ENCODE data around the gene RPS26. TPM values are rescaled to one million over a fixed set of nuclear protein-coding genes. Genes with fewer than 3 reads are reported as not detected.

RPS26 gene
- total and polyA plus RNA-seq, 2 of the 13 experiments (the other 11 are each of a cell fraction or from before 2014, with no cell fraction given), result 150 to 421 TPM

GRCh38 chr12:56020423-56021184 is 21.1 kb upstream of the RPS26 start, which contains the start of gene IKZF4 (continued):
- TF ChIP-seq ZNF687 (CRISPR knock-in tag; IDR thresholded peaks at IDR 0.05) (peak; percentile 27; the same call in 1 of the 2 replicates), MBNL3 (CRISPR knock-in tag; conservative IDR thresholded peaks at IDR 0.05) (no peak), SOX6 (IDR thresholded peaks at IDR 0.05) (no peak), SOX6 (CRISPR knock-in tag; IDR thresholded peaks at IDR 0.05) (peak; percentile 27; the same call in 1 of the 2 replicates), MAX (IDR thresholded peaks at IDR 0.05) (0 out of 2 replicates have a peak, but pooled peaks have one; percentile 28), MTERF4 (CRISPR knock-in tag; IDR thresholded peaks at IDR 0.05) (0 out of 2 replicates have a peak, but pooled peaks have one; percentile 27), ZFY (CRISPR knock-in tag; IDR thresholded peaks at IDR 0.05) (0 out of 2 replicates have a peak, but pooled peaks have one; percentile 12), ASH2L (IDR thresholded peaks at IDR 0.05; ENCODE audit: insufficient read length, low read depth, low read length) (peak; percentile 24), ZXDC (CRISPR knock-in tag; IDR thresholded peaks at IDR 0.05) (no peak), MIER3 (CRISPR knock-in tag; IDR thresholded peaks at IDR 0.05; ENCODE audit: borderline replicate concordance) (no peak), HNRNPLL (IDR thresholded peaks at IDR 0.05; ENCODE audit: low read depth, low read length, poor library complexity, severe bottlenecking) (peak; percentile 4), SP4 (CRISPR knock-in tag; IDR thresholded peaks at IDR 0.05) (0 out of 2 replicates have a peak, but pooled peaks have one; percentile 40), HDAC6 (IDR thresholded peaks at IDR 0.05; ENCODE audit: low read depth, low read length) (no peak), POLR2A (IDR thresholded peaks at IDR 0.05; ENCODE audit: insufficient read depth in 1 of 2, low read depth in 2 of 2, low read length in 2 of 2) (peak in 1 of 2 experiments; percentile 37; a peak in 1 of 4 replicates)
